Stimulated activated CD8-positive, alpha-beta memory T cell treated with anti-CD3 and anti-CD28 coated beads, Interleukin-15, amount 100 ng/mL, for 24 hours (primary cell): ENCODE data around the gene SH2B2.
"Not testable (repeated sequence)": the region's sequence is repeated elsewhere in the genome, so short reads cannot be mapped to it uniquely, and the experiment has no call there.

Experiments
- DNase-seq: peaks from one replicate; pipeline ENCODE4 v3.0.0-alpha.2; 2020; ENCODE audit warnings: low read depth

Gene SH2B2

DNA sequence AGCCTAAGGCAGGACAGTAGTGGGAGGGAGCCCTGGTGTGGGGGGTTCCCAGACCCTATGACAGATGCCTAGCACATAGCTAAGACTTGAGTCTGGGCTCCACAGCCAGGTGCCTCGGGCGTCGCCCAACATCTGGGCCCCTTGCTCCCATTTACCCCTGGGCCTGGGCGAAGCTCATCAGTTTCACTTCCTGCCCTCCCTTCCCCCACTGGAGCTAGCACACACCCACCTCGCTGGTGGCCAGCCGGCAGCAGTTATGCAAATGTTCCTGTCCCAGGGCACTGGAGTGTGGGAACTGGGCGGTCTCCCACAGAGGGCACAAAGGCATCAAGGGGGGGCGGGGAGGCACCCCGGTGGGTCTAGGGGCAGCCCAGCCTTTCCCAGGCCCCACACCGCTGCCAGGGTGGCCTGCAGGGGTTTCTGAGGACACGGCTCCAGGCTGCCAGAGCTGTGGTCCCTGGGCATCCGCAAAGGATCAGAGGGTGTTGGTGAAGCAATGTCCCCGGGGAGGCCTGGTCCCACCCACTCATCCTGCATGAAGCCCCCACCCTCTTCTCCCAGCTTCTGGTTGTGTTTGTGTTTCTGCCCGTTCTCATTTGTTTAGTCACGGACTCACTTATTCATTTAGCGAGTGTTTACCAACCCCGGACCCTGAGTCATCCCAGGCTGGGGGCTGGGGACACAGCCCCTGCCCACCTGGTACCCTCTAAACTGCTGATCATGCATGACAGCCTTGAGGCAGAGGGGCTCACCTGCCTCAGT lies 20.4 kb downstream of the SH2B2 start:
- no peak for DNase-seq

DNA sequence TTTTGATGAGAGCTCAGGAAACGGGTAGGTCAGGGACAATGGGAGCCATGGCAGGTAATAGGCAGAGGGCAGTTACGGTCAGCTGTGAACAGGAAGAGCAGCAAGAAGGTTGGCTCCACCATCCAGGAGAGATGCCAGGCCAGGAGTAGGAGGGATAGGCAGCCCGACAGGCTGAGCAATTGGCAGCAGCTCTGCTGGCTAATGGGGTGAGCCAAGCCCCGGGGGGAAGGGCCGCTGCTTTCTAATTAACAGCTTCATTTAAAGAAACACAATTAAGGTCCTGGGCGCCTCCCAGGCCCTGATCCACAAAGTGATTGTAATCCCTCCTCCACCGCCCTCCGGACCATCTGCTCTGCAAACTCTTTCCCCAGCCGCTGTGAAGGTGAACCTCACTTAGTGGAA lies 23.7 kb downstream of the SH2B2 start:
- DNase-seq: no peak

DNA sequence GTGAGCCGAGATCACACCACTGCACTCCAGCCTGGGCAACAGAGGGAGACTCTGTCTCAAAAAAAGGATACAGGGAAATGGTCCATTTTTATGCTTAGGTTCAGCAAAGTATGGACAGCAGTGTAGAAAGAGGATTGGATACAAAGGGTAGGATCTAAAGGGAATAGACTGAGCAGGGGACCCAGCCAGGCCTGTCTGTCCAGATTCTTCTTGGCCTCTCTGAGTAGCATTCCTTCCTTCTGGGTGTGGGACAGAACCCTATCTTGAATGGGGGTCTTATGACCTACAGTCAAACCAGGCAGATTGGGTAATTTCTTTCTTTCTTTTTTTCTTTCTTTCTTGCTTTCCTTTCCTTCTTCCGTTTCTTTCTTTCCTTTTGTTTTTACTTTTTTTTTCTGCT lies 25.6 kb downstream of the SH2B2 start:
- no peak for DNase-seq

DNA sequence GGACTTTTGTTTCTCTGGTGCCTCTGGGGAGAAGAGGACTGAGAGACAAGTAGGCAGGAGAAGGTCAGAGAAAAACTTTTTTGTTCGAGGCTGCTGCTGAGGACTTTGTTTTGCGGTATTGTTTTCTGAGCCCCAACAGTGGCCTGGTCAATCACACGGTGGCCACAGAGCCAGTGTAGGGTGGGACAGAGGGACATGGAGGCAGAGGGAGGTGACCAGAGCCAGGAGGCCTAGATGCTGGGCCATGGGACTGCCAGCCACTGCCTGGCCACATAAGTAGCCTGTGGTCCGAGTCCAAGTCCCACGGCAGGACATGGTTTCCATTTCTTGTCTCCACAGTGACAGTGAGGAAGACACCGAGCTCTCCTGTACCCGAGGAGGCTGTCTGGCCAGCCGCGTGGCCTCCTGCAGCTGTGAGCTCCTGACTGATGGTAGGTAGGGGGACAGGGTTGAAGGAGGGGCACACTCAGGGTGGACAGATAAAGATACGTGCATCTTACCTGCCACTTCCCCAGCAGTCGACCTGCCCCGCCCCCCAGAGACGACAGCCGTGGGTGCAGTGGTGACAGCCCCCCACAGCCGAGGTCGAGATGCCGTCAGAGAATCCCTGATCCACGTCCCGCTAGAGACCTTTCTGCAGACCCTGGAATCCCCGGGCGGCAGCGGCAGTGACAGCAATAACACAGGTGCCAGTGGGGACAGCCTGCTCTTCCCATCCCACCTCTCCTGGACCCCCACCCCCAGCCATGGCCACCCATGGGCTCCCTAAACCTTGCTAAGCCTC lies 27.5 kb downstream of the SH2B2 start:
- no peak for DNase-seq

DNA sequence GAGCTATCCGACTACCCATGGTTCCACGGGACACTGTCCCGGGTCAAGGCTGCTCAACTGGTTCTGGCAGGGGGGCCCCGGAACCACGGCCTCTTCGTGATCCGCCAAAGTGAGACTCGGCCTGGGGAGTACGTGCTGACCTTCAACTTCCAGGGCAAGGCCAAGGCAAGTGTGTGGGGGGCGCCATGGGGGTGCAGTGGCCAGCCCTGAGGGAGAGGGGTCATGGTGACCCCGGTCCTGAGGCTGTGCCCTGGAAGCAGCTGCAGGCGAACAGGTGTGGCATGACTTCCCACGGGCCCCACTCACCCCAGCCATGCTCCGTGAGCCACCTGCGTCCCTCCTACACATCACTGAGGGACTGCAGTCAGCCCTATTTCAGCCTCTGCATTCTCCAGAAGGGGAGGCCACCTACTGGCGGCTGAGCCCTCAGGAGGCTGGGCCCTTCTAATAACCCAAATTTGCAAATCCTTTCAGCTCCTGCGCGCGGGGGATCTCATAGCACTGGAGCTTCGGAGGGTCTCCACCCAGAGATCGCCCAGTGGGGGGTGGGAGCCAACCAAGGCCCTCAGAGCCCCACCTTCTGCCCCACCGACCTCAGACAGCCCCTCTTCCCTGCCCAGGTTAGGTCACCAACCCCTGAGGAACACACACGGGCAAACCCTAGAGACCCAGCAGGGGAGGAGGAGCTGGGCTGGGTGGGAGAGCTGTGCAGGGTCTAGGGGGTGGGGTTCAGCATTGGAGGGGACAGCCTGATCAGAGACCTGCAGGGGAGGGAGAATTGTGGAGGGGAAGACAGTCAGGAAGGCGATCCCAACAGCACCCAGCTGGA lies 30.8 kb downstream of the SH2B2 start:
- no peak for DNase-seq

DNA sequence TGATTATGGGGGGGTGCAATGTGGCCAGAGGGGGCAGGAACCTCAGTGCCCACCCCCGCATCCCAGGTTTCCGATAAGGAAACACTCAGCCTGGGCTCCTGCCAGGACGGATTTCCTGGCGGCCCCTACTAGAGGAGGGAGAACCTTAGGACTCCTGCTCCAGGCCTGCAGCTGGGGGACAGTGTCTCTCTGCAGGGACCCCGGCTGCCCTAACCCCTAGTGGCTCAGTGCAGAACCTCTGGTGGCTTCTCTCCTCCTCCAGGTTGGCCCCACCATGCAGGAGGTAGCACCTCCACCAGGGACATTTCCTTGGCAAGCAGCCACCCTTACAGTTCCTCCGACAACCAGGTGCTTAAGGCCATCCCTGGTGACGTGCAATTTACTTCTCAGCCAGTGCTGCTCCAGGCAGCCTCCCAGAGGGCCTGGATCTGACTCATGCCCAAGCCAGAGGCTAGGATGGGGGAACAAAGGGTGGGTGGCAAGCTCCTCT lies 31.9 kb downstream of the SH2B2 start:
- DNase-seq: no peak

DNA sequence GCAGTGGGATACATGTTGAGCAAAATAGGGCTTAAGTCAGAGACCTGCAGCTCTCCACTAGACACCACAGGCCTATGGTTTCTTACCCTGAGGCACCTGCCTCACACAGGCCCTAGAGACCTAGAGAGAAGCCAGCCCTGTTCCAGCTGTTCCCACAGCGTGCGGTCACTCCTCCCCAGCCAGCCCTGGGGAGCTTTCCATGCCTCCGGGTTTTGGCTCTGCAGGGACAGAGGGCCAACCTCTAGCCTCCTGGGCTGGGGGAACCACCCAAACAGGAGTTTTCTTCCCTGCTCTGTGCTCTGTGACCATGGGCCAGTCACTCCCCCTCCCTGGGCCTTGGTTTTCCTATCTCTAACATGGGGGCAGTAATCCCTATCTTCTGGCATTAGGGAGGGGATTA lies 33.0 kb downstream of the SH2B2 start:
- no peak for DNase-seq

DNA sequence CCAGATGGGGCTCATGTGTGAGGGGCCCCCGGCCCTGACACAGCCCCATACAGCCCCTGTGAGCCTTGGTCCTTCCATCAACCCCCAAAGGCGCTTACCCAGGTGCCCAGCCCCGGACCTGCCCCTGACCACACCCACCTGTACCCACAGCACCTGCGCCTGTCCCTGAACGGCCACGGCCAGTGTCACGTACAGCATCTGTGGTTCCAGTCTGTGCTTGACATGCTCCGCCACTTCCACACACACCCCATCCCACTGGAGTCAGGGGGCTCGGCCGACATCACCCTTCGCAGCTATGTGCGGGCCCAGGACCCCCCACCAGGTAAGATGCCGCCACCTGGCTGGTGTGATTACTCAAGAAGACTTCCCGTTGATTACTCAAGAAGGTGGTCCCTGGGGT lies 33.5 kb downstream of the SH2B2 start:
- no peak for DNase-seq

DNA sequence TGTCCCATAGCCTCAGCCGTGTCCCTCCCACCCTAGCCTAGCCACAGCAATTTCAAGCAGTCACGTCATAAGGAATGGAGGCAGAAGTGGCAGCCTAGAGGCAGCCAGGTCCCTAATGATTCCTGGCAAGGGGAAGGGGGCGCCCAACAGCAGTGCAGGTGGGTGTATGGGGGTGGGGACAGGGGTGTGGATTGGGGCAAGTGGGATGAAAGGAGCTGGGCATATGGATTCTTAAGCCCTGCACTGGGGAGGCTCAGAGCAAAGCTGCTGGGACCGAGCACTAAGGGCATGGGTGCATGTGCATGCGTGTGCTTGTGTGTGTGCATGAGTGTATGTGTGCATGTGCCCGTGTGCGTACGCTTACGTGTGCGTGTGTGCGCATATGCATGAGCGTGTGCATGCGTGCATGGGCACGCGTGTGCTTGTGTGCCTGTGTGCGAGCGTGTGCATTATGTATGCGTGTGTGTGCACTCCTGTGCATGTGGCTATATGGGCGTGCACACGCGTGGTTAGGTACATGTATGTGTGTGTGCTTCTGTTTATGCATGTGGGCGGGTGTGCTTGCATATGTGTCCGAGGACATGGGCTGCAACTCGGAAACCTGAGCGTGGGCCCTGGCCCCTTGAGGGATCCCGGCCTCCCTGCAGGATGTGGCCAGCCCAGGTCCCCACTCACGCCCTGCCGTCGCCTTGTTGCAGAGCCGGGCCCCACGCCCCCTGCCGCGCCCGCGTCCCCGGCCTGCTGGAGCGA lies 34.1 kb downstream of the SH2B2 start:
- no peak for DNase-seq

DNA sequence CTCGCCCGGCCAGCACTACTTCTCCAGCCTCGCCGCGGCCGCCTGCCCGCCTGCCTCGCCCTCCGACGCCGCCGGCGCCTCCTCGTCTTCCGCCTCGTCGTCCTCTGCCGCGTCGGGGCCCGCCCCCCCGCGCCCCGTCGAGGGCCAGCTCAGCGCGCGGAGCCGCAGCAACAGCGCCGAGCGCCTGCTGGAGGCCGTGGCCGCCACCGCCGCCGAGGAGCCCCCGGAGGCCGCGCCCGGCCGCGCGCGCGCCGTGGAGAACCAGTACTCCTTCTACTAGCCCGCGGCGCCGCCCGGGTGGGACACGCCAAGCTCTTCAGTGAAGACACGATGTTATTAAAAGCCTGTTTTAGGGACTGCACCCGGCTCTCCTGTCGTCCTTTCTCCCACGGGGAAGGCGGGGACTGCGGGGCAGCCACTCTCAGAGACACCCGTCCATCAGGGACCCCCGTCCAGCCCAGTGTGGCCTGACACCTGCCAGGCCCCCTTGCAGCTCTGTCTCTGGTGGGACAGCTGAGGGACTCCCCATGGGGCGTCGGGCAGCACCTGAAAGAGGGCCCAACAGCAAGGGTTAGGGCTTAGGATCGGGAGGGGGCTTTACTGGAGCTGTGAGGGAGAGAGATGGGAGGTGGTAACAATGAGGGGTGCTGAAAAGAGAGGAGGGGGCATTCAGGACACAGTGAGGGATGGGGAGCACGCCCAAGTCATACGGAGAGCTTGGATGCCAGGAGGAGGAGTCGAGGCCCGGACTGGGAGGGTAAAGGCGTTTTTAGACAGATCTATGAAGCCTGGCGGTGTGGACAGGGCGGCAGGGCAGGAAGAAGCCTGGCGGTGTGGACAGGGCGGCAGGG lies 34.9 kb downstream of the SH2B2 start:
- DNase-seq: no peak

DNA sequence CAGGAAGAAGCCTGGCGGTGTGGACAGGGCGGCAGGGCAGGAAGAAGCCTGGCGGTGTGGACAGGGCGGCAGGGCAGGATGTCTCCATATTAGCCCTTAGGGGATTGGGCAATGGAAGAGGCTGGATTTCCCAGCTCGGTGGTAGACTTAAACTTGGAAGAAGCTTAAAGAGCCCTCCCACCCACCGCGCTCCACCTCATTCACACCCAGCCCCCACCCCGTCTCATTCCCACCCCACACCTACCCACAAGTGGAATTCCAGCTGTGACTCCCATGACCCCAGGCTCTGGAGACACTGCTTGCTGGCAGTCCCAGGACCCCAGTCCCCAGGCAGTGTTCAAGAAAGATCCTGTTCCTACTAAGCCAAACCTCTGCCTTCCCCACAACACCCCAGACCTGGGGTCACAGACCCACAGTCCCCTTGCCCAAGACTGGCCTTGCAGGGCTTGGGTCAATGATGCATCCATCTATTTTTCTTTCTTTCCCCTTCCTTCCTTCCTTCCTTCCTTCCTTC lies 35.6 kb downstream of the SH2B2 start:
- no peak for DNase-seq

DNA sequence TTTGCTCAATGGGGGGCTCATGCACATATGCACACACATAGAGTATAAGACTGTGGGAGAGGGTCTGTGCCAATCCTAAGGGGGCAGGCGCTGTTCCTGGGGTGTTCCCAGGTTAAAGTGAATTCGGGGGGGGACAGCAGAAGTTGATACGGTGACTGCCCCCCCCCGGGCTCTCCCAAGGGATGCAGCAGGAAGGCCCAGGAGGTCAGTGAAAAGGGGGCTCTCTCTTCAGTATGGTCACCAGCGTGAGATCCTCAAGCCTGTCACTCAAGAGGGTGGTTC lies 37.2 kb downstream of the SH2B2 start:
- no peak for DNase-seq

DNA sequence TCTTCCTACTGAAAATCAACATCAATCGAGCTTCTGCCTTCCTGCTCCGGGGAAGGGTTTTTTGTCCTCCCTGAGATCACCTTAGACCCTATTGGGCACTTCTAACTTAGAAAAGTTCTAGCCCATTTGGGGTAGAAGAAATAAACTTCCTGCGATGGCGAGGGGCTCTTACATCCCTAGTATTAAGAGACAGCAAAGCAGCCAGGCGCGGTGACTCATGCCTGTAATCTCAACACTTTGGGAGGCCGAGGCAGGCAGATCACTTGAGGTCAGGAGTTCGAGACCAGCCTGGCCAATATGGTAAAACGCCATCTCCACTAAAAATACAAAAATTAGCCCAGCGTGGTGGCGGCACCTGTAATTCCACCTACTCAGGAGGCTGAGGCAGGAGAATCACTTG lies 38.4 kb downstream of the SH2B2 start:
- not testable (repeated sequence) for DNase-seq

DNA sequence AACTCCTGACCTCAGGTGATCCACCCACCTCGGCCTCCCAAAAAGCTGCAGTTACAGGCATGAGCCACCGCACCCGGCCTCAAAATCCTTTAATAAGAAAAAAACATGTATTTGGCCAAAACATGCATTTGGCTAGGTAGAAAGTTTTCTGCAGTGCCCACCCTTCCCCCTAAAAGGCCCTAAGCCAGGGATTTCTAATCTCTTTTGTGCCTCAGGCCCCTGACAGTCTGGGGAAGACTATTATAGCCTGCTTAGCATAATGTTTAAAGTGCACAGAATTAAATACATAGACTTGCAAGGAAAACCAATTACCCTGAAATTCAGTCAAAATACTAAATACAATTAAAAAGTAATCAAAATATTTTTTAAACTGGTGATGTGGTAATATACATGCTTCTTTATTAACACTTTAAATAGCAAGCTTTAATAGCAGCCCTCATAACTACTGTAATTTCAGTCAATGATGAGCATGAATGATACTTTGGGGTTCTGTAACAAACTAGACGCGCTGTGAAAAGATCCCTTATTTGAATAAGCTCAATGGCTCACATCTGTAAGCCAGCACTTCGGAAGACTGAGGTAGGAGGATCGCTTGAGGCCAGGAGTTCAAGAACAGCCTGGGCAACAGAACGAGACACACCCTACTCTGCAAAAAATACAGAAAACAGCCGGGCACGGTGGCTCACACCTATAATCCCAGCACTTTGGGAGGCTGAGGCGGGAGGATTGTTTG lies 39.7 kb downstream of the SH2B2 start:
- no peak for DNase-seq

DNA sequence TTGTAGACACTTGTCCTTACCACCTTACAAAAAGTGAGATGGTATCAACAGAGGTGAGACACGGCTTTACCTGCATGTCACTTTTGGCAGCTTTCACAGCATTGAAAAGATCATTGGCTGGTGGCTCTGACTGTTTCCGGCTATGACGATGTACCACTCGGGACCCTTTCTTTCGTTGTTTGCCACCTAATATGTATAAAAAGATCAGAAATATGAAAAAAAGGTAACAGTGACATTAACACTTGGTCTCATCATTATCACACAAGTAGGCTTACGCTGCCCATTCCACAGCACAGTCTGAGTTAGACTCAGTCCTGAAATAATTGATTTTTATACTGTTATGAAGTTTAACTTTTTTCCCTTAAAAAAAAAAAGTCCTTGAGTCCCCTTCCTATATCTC lies 40.5 kb downstream of the SH2B2 start:
- DNase-seq: not testable (repeated sequence)

DNA sequence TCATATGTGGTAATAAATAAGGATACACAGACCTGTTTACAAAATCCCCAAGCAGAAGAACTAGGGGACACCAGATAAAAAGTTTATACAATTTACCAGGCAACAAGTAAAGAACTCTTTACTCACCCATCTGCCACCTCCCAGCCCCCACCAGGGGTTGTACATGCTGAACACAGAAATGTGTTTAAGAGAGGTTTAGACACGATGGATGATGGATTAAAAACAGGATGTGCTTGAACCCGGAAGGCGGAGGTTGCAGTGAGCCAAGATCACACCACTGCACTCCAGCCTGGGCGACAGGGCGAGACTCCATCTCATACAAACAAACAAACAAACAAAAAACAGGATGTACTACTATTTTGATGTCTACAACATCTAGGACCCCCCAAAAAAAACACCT lies 42.2 kb downstream of the SH2B2 start:
- not testable (repeated sequence) for DNase-seq

DNA sequence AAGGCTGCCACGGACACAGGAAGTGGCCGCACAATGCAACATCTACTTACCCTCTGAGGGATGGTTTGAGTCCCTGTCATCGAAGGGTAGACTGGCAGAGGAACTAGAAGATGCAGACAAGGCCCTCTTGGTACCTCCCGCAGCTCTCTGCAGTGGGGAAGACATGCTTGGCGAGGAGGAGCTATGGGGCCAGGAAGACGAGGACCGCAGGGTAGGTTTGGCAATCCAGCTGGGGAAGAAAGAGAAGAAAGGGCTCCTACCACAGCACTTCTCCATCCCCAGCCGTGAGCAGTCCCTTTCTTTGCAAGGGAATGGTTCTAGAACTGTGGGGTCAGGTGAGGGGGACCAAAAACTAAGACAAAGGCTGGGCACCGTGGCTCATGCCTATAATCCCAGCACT lies 42.7 kb downstream of the SH2B2 start:
- not testable (repeated sequence) for DNase-seq

DNA sequence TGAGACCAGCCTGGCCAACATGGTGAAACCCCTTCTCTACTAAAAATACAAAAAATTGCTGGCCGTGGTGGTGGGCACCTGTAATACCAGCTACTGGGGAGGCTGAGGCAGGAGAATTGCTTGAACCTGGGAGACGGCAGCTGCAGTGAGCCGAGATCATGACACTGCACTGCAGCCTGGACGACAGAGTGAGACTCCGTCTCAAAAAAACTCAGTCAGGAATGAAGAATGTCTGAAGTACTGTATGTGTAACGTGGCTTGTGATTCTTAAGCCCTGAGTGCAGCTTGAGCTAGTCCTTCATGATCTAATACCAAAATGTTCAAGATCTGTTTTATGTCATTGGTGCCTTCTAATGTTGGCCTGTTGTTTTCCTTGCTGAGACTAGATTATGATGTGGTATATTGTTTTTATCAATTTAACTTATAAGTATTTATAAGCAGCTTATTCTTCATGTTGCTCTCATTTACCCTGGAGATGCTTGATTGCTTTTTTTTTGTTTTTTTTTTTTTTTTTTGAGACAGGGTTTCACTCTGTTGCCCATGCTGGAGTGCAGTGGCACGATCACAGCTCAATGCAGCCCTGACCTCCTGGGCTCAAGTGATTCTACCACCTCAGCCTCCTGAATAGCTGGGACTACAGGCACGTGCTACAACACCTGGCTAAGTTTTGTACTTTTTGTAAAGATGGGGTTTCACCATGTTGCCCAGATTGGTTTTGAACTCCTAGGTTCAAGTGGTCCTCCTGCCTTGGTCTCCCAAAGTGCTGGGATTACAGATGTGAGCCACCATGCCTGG lies 44.2 kb downstream of the SH2B2 start:
- not testable (repeated sequence) for DNase-seq

DNA sequence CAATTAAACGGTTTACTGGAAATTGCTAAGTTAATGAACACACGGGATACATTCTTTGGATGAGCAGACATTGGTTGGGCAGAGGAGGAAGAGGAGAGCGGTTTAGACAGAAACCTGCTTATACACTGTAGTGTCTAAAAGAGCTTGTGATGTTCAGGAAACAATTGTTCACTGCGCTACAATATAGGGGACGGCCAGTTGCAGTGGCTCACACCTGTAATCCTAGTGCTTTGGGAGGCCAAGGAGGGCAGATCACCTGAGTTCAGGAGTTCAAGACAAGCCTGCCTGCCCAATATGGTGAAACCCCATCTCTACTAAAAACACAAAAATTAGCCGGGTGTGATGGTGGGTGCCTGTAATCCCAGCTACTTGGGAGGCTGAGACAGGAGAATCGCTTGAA lies 48.9 kb downstream of the SH2B2 start:
- DNase-seq: not testable (repeated sequence)
